Suprapubic skin (tissue), 4 donors: Measurements from ENCODE around the gene MCTP1.

ENCODE experiments used
- EP300 ChIP-seq: sonication (generic); formaldehyde crosslinking; IDR thresholded peaks from one replicate; pipeline ENCODE4 v1.6.1; 2017; ENCODE audit warnings: antibody characterized with exemption
- POLR2A ChIP-seq, 2 donors: fragments of 450-650 bp; IDR thresholded peaks; one replicate each; pipeline ENCODE4 v1.6.1; 2017; ENCODE audit warnings: antibody characterized with exemption in 2 of 2, mild to moderate bottlenecking in 2 of 2, moderate library complexity in 2 of 2
- POLR2AphosphoS5 ChIP-seq, 3 donors: sonication (generic); formaldehyde crosslinking; IDR thresholded peaks; one replicate each; pipeline ENCODE4 v1.6.1; 2017; ENCODE audit warnings: antibody characterized with exemption in 3 of 3
- TF ChIP-seq, protein P1 (sequence below), 2 donors: fragments of 200-600 bp in 1 of 2; fragments of 450-650 bp in 1 of 2; sonication (generic) in 1 of 2; IDR thresholded peaks; one replicate each; pipeline ENCODE4 v1.5.1; 2016 to 2019; ENCODE audit warnings: antibody characterized with exemption in 2 of 2, mild to moderate bottlenecking in 1 of 2, moderate library complexity in 1 of 2

DNA sequence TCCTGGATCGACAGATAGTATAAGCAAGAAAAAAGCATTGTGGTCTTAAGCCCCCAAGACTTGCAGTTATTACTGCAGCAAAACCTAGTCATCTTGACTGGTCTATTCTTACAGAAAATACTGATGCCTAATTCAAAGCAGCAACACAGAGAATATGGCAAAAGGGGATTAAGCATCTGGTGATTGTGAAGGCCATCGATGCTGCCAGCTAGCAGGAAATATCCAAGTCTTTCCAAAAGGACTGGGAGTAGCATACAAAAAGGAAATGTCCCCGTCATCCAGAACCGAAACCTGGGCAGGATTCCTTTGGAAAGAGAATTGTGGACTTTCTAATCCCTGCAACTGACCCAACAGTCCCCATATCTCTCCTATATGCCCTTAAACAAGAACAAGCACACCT, 534.2 kb downstream of the MCTP1 start:
- TF ChIP-seq POLR2A (IDR thresholded peaks at IDR 0.05), result no peak
- TF ChIP-seq, protein P1, sequence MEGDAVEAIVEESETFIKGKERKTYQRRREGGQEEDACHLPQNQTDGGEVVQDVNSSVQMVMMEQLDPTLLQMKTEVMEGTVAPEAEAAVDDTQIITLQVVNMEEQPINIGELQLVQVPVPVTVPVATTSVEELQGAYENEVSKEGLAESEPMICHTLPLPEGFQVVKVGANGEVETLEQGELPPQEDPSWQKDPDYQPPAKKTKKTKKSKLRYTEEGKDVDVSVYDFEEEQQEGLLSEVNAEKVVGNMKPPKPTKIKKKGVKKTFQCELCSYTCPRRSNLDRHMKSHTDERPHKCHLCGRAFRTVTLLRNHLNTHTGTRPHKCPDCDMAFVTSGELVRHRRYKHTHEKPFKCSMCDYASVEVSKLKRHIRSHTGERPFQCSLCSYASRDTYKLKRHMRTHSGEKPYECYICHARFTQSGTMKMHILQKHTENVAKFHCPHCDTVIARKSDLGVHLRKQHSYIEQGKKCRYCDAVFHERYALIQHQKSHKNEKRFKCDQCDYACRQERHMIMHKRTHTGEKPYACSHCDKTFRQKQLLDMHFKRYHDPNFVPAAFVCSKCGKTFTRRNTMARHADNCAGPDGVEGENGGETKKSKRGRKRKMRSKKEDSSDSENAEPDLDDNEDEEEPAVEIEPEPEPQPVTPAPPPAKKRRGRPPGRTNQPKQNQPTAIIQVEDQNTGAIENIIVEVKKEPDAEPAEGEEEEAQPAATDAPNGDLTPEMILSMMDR (IDR thresholded peaks at IDR 0.05), result no peak
- TF ChIP-seq POLR2AphosphoS5 (IDR thresholded peaks at IDR 0.05), result no peak
- no peak for TF ChIP-seq EP300
